ENCODE measurements around the gene HCLS1.
"Not testable (repeated sequence)": the region's sequence is repeated elsewhere in the genome, so short reads cannot be mapped to it uniquely, and the experiment has no call there.

The HCLS1 gene

DNA sequence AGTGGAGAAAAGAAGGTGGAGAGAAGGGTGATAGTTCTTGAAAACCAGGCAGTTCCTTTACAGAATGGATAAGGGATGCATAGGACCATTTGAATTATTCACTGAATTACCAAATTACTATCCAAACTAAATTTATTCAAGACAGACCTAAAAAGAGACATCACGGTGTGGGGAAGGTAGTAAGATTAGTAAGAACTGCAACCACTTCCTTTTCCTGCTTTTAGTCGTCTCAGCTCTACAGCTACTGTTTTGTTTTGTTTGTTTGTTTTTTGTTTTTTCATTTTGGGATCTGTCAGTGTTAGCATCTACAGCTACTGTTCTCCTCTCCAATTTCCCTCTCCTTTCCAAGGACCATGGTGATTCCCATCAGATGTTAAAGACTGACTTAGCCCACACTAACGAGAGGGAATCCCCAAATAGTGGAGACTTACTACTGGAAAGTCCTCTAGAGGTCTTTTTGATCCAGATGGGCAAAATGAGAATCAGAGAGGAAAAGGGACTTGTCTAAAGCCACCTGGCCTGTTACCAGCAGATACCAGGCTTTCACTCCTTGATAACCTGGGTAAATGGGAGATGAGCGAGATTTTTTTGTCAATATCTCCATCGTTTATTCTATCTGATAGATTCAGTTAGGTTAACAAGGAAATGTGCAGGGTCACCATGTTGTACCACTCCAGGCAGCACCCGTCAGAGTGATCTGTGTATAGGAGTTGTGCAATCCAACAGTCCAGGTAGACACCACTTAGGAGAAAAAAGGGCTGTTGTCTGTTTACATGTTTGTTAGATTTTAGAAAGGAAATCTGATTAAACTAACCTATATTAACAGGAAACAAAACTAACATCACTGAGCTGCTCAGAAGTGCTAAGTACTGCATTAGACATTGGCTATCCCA, 6.0 kb downstream of the HCLS1 start:
- DNase-seq (ENCODE audit: low read depth), result no peak

- no peak for DNase-seq (ENCODE audit: low read depth)
Observed at GRCh38 chr3:121651684-121652083, 9.0 kb downstream of the HCLS1 start.

DNA sequence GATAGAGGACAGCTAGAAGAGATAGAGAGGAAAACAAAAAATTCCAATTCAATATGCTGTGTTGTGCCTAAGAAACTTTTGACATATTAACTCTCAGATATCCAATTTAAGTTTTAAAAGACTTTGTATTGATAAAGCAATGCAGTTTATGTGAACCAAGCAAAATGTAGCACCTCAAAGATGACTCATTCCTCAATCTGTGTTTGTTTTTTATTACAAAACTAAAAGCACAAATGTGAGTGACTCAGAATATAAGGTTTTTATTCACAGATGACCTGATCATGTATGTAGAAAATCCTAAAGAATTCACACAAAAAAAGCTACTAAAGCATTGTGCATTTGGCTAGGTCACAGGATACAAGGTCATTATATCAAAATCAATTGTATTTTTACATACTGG, 11.1 kb downstream of the HCLS1 start:
- DNase-seq (ENCODE audit: low read depth), result no peak

DNA sequence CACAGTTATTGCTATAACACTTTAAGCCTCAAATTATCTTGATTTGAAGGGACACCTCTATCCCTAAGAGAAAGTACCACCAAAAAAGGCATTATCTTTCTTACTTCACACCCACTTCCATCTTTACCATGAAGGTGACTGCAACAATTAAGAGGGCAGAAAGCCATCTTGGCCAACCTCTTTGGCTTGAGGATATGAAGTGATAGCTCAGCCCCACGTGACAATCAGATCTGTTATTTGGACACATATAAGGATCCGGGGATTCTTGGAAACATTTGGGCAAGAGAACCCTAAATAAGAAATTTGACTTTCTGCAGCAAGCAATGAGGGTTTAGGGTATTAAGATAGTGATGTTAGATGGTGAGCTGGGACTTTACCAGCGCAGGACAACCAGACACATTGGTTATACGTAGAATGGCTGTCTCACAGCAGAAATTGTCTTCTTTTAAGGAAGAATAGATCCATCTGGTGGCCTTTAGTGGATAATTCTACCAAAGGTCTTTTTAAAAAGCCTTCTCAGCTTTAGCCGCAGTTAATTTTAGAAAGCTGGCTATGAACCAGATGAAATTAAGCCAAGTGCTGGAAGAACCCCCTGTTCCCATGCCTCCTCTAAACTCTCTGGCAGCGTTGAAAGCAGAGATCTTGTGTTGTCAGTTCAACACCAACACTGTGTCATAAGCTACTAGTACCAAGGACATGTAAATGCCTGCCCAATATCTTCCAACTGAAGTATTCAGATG, 12.3 kb downstream of the HCLS1 start:
- DNase-seq (ENCODE audit: low read depth), result no peak

- no peak for DNase-seq (ENCODE audit: low read depth)
Observed at GRCh38 chr3:121645054-121645453, 15.6 kb downstream of the HCLS1 start.

GRCh38 chr3:121642601-121643314, 17.9 kb downstream of the HCLS1 start:
- no peak for DNase-seq (ENCODE audit: low read depth)

GRCh38 chr3:121641127-121641526, 19.6 kb downstream of the HCLS1 start:
- no peak for DNase-seq (ENCODE audit: low read depth)

- no peak for DNase-seq (ENCODE audit: low read depth)
Observed at GRCh38 chr3:121637922-121638321, 22.8 kb downstream of the HCLS1 start.

DNA sequence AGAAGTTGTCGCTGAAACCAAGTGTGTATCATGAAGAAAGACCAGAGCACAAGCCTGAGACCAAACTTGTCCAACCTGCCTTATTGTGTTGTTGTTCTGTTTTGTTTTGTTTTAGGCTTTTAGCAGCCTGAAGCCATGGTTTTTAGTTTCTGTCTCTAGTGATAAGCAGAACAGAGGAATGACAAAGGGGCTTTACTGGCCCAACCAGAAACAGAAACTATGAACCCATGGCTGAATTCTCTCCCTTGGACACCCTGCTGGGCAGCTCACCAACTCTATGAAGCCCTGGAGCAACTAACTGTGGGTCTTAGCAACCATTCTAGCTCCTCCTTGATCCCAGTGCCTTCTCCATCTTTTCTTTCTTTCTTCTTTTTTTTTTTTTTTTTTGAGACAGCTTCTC, 30.3 kb downstream of the HCLS1 start:
- DNase-seq (ENCODE audit: low read depth), result no peak

GRCh38 chr3:121629601-121630000, 31.1 kb downstream of the HCLS1 start:
- no peak for DNase-seq (ENCODE audit: low read depth)

- DNase-seq (ENCODE audit: low read depth), result no peak
Observed at GRCh38 chr3:121627622-121628021, 33.1 kb downstream of the HCLS1 start.

GRCh38 chr3:121627211-121627610, 33.5 kb downstream of the HCLS1 start:
- DNase-seq (ENCODE audit: low read depth), result no peak

- no peak for DNase-seq (ENCODE audit: low read depth)
Observed at GRCh38 chr3:121626495-121626894, 34.2 kb downstream of the HCLS1 start.

DNA sequence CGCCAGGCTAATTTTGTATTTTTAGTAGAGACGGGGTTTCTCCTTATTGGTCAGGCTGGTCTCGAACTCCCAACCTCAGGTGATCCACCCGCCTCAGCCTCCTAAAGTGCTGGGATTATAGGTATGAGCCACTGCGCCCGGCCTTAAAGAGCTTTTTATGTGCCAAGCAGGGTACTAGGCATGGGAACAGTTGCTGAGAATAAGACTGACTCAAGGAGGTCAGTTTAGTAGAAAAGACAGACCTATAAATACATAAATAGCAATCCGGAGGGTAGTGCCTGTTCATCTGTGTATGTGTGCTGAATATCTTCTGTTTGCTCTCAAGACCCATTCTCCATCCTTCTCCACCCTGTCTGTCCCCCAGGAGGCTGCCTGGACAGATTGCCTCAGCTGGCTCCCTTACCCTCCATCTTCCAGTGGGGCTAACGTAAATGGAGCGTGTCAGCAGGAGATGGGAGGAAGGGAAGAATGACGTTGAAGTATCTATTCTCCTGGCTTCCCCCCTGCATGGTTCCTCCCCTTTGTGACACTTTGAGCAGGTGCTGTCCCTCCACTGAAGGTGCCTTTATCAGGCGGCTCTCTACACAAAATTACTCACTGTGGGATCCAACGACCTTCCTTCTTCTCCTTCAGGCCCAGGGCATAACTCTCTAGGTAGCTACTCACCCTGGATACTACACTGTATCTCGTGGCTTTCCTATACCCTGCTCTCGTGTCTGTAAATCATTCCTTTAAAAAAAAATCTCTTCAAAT, 36.4 kb downstream of the HCLS1 start:
- DNase-seq (ENCODE audit: low read depth), result no peak

GRCh38 chr3:121621491-121621890, 39.2 kb downstream of the HCLS1 start:
- no peak for DNase-seq (ENCODE audit: low read depth)

- DNase-seq (ENCODE audit: low read depth), result no peak
Observed at GRCh38 chr3:121619691-121620090, 41.0 kb downstream of the HCLS1 start.

GRCh38 chr3:121606106-121606505, 54.6 kb downstream of the HCLS1 start:
- no peak for DNase-seq (ENCODE audit: low read depth)

DNA sequence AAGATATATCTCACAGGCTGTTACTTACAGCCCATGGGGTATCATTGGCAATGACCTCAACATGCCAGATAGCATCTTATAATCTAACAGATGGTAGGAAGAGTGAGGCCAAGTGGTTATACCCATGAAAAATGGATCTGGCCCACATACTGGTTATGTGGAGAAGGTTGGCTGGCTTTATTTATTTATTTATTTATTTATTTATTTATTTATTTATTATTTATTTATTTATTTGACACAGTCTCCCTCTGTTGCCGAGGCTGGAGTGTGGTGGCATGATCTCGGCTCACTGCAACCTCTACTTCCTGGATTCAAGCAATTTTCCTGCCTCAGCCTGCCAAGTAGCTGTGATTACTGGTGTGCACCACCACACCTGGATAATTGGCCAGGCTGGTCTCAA, 55.9 kb downstream of the HCLS1 start:
- DNase-seq (ENCODE audit: low read depth), result no peak

DNA sequence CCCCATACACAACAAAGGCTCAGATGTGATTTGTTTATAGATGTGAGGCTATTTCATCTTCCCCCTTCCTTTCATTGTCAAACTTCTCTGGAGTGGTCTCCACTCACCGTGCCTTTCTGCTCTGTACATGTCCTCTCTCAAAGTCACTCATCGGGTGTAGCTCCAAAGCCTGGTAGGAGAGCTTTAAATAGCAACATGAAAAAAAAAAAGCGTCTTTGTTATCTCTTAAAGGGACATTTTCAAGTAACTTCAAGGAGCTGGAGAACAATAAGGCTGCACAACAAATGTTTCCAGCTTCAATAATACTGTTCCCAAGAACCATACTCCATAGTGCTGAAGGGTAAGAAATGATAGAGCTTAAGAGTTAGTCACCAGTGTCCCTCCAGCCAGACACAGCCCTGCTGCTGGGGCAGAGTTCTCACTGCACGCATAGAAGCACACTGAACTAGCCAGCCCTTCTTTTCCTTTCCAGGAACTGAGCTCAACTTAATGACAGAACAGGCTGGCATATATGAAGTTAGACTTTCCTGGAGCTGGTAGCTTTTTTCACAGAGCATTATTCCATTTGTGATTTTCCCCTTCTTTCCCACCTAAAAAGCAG, 59.4 kb downstream of the HCLS1 start:
- DNase-seq (ENCODE audit: low read depth), result no peak

DNA sequence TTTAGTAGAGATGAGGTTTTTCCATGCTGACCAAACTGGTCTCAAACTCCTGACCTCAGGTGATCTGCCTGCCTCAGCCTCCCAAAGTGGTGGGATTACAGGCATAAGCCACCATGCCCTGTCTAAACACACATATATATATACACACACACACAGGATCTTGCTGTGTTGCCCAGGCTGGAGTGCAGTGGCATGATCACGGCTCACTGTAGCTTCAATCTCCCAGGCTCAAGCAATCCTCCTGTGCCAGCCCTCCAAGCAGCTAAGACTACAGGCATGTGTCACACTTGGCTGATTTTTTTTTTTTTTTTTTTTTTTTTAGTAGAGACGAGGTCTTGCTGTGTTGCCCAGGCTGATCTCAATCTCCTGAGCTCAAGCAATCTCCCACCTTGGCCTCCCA, 60.8 kb downstream of the HCLS1 start:
- not testable (repeated sequence) for DNase-seq (ENCODE audit: low read depth)

DNA sequence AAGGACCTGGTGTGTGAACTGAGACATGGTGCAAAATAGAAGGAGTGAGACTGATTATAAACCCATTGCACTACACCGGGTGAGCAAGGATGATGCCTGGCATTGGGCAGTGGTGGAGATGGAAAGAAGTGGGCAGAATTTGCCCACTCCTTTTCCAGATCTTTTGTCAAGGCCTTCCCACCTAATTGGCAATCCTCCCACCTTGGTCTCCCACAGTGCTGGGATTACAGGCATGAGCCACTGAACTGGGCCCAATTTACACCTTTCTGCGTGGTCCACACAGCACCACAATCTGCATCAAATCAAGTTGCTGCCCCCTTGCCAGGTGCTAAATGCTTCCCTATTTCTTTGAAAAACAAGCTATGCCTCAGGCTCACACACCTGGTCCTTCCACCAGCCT, 62.1 kb downstream of the HCLS1 start:
- DNase-seq (ENCODE audit: low read depth), result no peak
